Type B pancreatic cell (in vitro differentiated cells): ENCODE results near the gene NUP85. TPM values are rescaled to one million over a fixed set of nuclear protein-coding genes. Genes with fewer than 3 reads are reported as not detected.

Experiments used
- DNase-seq: peaks from one replicate; pipeline ENCODE4 v3.0.0; 2021; ENCODE audit warnings: mixed read lengths; ENCODE audit not compliant: unreplicated experiment; ENCODE audit errors: extremely low spot score
- H3K27ac Mint-ChIP-seq: 2 replicates; pipeline ENCODE4 v1.8.0; 2021; ENCODE audit warnings: mild to moderate bottlenecking, mixed read lengths
- H3K27me3 Mint-ChIP-seq: 2 replicates; pipeline ENCODE4 v1.8.0; 2021; ENCODE audit warnings: mixed read lengths
- H3K36me3 Mint-ChIP-seq: 2 replicates; pipeline ENCODE4 v1.8.0; 2021; ENCODE audit warnings: mixed read lengths
- H3K4me1 Mint-ChIP-seq: one replicate; pipeline ENCODE4 v1.8.0; 2021; ENCODE audit warnings: mixed read lengths; ENCODE audit not compliant: unreplicated experiment
- H3K4me3 Mint-ChIP-seq: 2 replicates; pipeline ENCODE4 v1.8.0; 2021; ENCODE audit warnings: mild to moderate bottlenecking, mixed read lengths
- H3K9me3 Mint-ChIP-seq: 2 replicates; pipeline ENCODE4 v1.8.0; 2021; ENCODE audit warnings: mixed read lengths
- CTCF ChIP-seq: fragments of 200-600 bp; sonication (generic); conservative IDR thresholded peaks from 2 replicates; pipeline ENCODE4 v1.5.0; 2021; ENCODE audit warnings: antibody characterized with exemption, mild to moderate bottlenecking
- total RNA-seq: library from RNA; stranded (reverse); gene quantifications from 2 replicates; pipeline ENCODE4 v1.2.1, GENCODE V29; 2021; ENCODE audit warnings: low replicate concordance

The NUP85 gene
- total RNA-seq, 1 donor from 2014 or later, result 84.1 TPM

- H3K9me3 Mint-ChIP-seq, result no peaks in the 10 kb centered on the region
- no peaks in the 10 kb centered on the region for H3K36me3 Mint-ChIP-seq
- DNase-seq, result no peak
- TF ChIP-seq CTCF, result no peak
- H3K27ac Mint-ChIP-seq, result peak overlapping the region; percentile 89
- H3K4me1 Mint-ChIP-seq, result peaks cover 21% of the 10 kb centered on the region
- H3K4me3 Mint-ChIP-seq, result peak overlapping the region; percentile 89
- H3K27me3 Mint-ChIP-seq, result peaks cover 3% of the 10 kb centered on the region
Measured at GRCh38 chr17:75269844-75270217, 64.4 kb downstream of the NUP85 start.

DNA sequence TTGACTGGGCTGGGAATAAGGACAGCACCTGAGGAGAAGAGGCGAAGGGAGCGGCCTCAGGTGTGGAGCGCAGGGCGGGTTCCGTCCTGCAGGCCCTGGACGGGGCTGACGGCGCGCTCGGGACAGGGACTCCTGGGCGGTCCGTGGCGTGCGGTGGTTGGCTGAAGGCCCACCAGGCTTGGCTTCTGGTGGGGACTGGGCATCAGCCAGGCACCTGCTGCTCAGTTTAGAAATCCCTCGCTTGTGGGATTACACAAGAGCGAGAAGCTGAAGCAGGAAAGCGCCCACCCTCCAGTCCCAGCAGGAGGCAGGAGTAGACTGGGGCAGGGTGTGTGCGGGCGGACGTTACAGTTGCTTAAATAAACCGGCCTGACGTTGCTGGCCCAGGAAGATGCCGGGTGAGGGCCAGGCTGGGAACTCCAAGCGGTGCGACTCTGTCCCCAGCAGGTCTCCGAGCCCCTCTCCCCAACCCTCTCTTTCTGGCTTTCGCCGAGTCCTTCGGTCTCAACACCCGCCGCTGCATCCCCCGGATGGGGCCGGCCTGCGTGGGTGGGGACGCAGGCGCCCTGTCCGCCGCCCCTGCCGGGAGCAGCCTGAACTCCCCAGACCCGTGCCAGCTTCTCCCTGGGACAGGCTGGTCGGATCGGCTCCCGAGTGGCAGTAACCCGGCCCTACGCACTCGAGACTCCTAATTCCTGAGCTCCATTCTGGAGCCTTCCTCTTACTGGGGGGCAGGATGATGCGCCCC lies 64.9 kb downstream of the NUP85 start:
- peak; percentile 75 for DNase-seq
- Mint-ChIP-seq H3K9me3 (no peaks in the 10 kb centered on the region), H3K27ac (peak overlapping the region; percentile 89), H3K4me3 (peak overlapping the region; percentile 89), H3K36me3 (no peaks in the 10 kb centered on the region), H3K4me1 (peaks cover 21% of the 10 kb centered on the region), H3K27me3 (peaks cover 3% of the 10 kb centered on the region)
- TF ChIP-seq CTCF, result peak; percentile 39

DNA sequence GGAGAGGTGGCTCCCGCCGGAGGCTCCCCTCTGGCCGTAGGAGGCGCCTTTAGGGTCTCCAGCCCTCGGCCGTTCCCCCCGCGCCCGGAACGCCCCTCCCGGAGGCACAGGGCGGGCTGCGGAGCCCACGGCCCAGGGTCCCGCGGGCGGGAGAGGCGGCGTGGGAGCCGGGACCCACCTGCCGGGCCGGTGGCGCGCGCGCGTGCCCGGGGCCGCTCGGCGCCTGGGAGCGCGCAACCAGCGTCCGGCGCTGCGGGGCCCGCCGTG lies 65.4 kb downstream of the NUP85 start, which contains the start of gene MIF4GD:
MIF4GD (minus strand) TSS at position 266 of the 267 bp plus-strand sequence. CDS start 1,036 bp downstream, outside the sequence.
- H3K9me3 Mint-ChIP-seq, result no peaks in the 10 kb centered on the region
- H3K36me3 Mint-ChIP-seq, result no peaks in the 10 kb centered on the region
- peak within 1 kb of the TSS; percentile 89 for H3K4me3 Mint-ChIP-seq
- DNase-seq, result no peak
- peak within 1 kb of the TSS; percentile 89 for H3K27ac Mint-ChIP-seq
- H3K27me3 Mint-ChIP-seq, result peaks cover 3% of the 10 kb centered on the region
- H3K4me1 Mint-ChIP-seq, result peaks cover 21% of the 10 kb centered on the region
- TF ChIP-seq CTCF, result no peak

- Mint-ChIP-seq H3K36me3 (no peaks in the 10 kb centered on the region), H3K4me3 (peak overlapping the region; percentile 74), H3K4me1 (peaks cover 21% of the 10 kb centered on the region), H3K9me3 (no peaks in the 10 kb centered on the region), H3K27ac (peak overlapping the region; percentile 70), H3K27me3 (peaks cover 3% of the 10 kb centered on the region)
- peak; percentile 91 for DNase-seq
- peak; percentile 80 for TF ChIP-seq CTCF
Measured at GRCh38 chr17:75271233-75271954, 65.9 kb downstream of the NUP85 start.

DNA sequence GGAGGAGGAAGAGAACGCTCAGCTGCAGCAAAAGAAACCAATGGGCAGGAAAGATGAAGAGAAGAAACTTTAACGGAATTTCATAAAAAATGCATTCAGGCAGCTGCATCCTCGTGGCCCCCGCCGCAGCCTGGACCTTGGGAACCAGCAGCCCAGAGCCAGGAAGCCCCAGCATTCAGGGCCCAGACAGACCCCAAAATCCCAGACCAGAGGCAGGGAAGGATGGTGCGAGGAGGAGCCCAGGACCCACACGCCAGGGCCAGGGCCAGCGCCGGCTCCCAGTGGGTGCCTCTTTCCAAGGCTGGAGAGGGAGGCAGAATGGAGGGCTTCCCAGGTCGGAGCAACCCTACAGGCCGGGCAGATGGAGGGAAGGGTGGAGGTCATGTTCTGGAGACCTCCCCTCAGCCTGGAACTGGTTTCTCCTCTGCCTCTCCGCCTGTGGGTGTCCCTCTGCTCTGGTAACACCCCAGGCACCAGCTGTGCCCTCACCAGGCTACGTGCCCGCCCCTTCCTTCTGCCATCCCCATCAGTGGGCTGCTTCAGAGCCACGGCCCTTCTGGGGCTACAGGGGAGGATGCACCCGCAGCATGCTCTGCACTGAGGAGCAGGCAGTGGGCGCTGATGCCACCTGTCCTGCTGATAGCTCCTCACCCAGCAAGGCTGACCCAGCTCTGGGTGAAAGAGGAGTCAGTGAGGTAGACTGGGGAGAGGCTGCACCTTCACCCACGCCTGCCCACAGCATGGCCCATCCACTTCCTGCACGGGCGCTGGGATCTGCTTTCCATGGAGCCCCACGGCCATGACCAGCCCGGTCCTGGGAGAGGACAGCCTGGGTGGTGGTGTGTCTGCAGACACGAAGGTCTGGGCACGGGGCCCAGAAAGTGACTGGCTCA lies 66.7 kb downstream of the NUP85 start:
- no peak for DNase-seq
- no peak for TF ChIP-seq CTCF
- Mint-ChIP-seq H3K27me3 (peaks cover 3% of the 10 kb centered on the region), H3K9me3 (no peaks in the 10 kb centered on the region), H3K4me1 (peaks cover 21% of the 10 kb centered on the region), H3K27ac (peak overlapping the region; percentile 70), H3K4me3 (peak overlapping the region; percentile 74), H3K36me3 (no peaks in the 10 kb centered on the region)
